Mesendoderm (in vitro differentiated cells): Measurements from ENCODE around the gene AMER1.
A peak's percentile ranks its signal among the peaks of the same experiment; 100 is the strongest.

Experiments
- DNase-seq: peaks from one replicate; pipeline ENCODE4 v3.0.0; 2013
- H2AK5ac ChIP-seq: 2 replicates; pipeline ENCODE4 v1.6.1; 2013; ENCODE audit warnings: low read length, inconsistent platforms
- H2BK120ac ChIP-seq: 2 replicates; pipeline ENCODE4 v1.6.1; 2013; ENCODE audit warnings: low read depth, mild to moderate bottlenecking, low read length, moderate library complexity, mixed read lengths
- H2BK15ac ChIP-seq: replicated peaks from 2 replicates; pipeline ENCODE4 v1.6.1; 2013; ENCODE audit warnings: low read depth, mild to moderate bottlenecking, moderate library complexity
- H2BK5ac ChIP-seq: 2 replicates; pipeline ENCODE4 v1.6.1; 2013; ENCODE audit warnings: low read length, inconsistent platforms
- H3K18ac ChIP-seq: 2 replicates; pipeline ENCODE4 v1.6.1; 2013; ENCODE audit warnings: mild to moderate bottlenecking, low read length, mixed read lengths
- H3K23ac ChIP-seq: one replicate; pipeline ENCODE4 v1.6.1; 2013; ENCODE audit warnings: low read length
- H3K27ac ChIP-seq: 2 replicates; pipeline ENCODE4 v1.5.1; 2013; ENCODE audit warnings: low read depth, mild to moderate bottlenecking, inconsistent platforms, low read length, moderate library complexity
- H3K27me3 ChIP-seq: 2 replicates; pipeline ENCODE4 v1.6.1; 2013; ENCODE audit warnings: low read length, control low read depth, mild to moderate bottlenecking, inconsistent platforms; ENCODE audit not compliant: insufficient read depth, poor library complexity
- H3K36me3 ChIP-seq: 2 replicates; pipeline ENCODE4 v1.6.1; 2013; ENCODE audit warnings: low read length, inconsistent platforms; ENCODE audit not compliant: control insufficient read depth, insufficient read depth
- H3K4ac ChIP-seq: one replicate; pipeline ENCODE4 v1.6.1; 2013; ENCODE audit warnings: low read depth, mild to moderate bottlenecking, low read length, moderate library complexity
- H3K4me1 ChIP-seq: 2 replicates; pipeline ENCODE4 v1.6.1; 2013; ENCODE audit warnings: low read depth, low read length, inconsistent platforms; ENCODE audit not compliant: control insufficient read depth
- H3K4me2 ChIP-seq: 2 replicates; pipeline ENCODE4 v1.6.1; 2013; ENCODE audit warnings: low read length
- H3K4me3 ChIP-seq: 2 replicates; pipeline ENCODE4 v1.5.1; 2013; ENCODE audit warnings: mild to moderate bottlenecking, low read length
- H3K56ac ChIP-seq: one replicate; pipeline ENCODE4 v1.6.1; 2013; ENCODE audit warnings: low read length
- H3K79me1 ChIP-seq: 2 replicates; pipeline ENCODE4 v1.6.1; 2013; ENCODE audit warnings: low read length, inconsistent platforms
- H3K79me2 ChIP-seq: 2 replicates; pipeline ENCODE4 v1.6.1; 2013; ENCODE audit warnings: mild to moderate bottlenecking, low read length; ENCODE audit not compliant: control insufficient read depth, insufficient read depth
- H3K9ac ChIP-seq: 2 replicates; pipeline ENCODE4 v1.6.1; 2013; ENCODE audit warnings: low read length, inconsistent platforms
- H4K5ac ChIP-seq: one replicate; pipeline ENCODE4 v1.6.1; 2013; ENCODE audit warnings: low read length
- H4K8ac ChIP-seq: one replicate; pipeline ENCODE4 v1.6.1; 2013; ENCODE audit warnings: low read depth, mild to moderate bottlenecking, control low read depth, low read length, moderate library complexity
- WGBS: extraction: QIAGEN DNeasy Blood & Tissue Kit; methylation state at CpG from one replicate; pipeline ENCODE4 v1.1.7; 2013; ENCODE audit warnings: low lambda C conversion rate, missing lambda C conversion rate; ENCODE audit not compliant: insufficient coverage; ENCODE audit errors: extremely low coverage; 5-methylcytosine and 5-hydroxymethylcytosine counted together

Gene AMER1

DNA sequence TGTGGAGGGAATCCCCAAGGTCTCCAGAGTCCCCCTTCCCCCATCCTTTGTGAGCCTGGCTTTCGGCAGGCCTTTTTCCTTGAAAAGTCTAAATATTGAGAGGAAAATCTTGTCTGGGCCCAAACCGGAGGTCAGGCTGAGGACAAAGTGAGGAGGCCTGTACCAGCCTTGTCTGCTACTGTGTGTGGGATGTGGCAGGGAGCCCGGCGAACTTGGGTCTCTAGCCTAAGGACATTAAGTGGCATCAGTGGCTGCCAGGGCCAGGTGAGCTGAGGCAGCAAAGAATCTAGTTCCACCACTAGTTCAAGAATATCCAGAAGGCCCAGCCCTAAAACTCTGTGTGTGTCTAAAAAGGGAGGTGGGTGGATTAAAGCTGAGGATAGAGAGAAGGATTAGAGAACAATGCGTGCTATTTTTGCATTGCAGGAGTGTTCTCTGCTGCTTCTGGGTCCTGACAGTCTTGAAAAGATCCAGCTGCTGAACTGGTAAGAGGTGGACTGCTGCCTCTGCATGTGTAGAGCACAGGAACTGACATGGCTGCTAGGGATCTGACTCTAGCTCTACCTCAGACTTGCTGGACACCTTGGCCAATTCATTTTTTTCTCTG, 1.2 kb upstream of the AMER1 start:
- DNase-seq, result no peak
- H3K4me1 ChIP-seq, result no peaks in the 10 kb centered on the region
- no peaks in the 10 kb centered on the region for H3K27me3 ChIP-seq
- H3K4me2 ChIP-seq, result no peak overlapping the region
- no peak overlapping the region for H2AK5ac ChIP-seq
- peak overlapping the region; percentile 44 for H3K27ac ChIP-seq
- peak overlapping the region; percentile 85 for H3K56ac ChIP-seq
- H3K4me3 ChIP-seq, result no peak overlapping the region
- no peak overlapping the region for H3K4ac ChIP-seq
- H2BK15ac ChIP-seq, result no peak overlapping the region
- no peak overlapping the region for H3K18ac ChIP-seq
- H2BK5ac ChIP-seq, result no peak overlapping the region
- H2BK120ac ChIP-seq, result no peak overlapping the region
- no peaks in the 10 kb centered on the region for H3K36me3 ChIP-seq
- no peaks in the 10 kb centered on the region for H3K79me2 ChIP-seq
- no peaks in the 10 kb centered on the region for H3K79me1 ChIP-seq
- peak overlapping the region; percentile 72 for H3K9ac ChIP-seq
- no peak overlapping the region for H3K23ac ChIP-seq
- no peak overlapping the region for H4K5ac ChIP-seq
- no peak overlapping the region for H4K8ac ChIP-seq
- no CpG with 5 or more reads among the region's 5 CpGs for WGBS

GRCh38 chrX:64205735-64206501, 410 bp upstream of the AMER1 start:
- Histone ChIP-seq H2AK5ac (no peak overlapping the region), H3K56ac (peak overlapping the region; percentile 85), H3K4me1 (no peaks in the 10 kb centered on the region), H3K18ac (peak overlapping the region; percentile 96), H2BK15ac (no peak overlapping the region), H3K4me2 (peak overlapping the region; percentile 29), H2BK5ac (no peak overlapping the region), H3K4me3 (peak overlapping the region; percentile 28), H2BK120ac (no peak overlapping the region), H3K23ac (no peak overlapping the region), H4K5ac (no peak overlapping the region), H3K27ac (peak overlapping the region; percentile 44), H3K27me3 (no peaks in the 10 kb centered on the region), H3K79me1 (no peaks in the 10 kb centered on the region), H3K79me2 (no peaks in the 10 kb centered on the region), H3K9ac (peak overlapping the region; percentile 72), H3K4ac (no peak overlapping the region), H4K8ac (no peak overlapping the region), H3K36me3 (no peaks in the 10 kb centered on the region)
- WGBS, result no CpG with 5 or more reads among the region's 45 CpGs
- peak; percentile 94 for DNase-seq

DNA sequence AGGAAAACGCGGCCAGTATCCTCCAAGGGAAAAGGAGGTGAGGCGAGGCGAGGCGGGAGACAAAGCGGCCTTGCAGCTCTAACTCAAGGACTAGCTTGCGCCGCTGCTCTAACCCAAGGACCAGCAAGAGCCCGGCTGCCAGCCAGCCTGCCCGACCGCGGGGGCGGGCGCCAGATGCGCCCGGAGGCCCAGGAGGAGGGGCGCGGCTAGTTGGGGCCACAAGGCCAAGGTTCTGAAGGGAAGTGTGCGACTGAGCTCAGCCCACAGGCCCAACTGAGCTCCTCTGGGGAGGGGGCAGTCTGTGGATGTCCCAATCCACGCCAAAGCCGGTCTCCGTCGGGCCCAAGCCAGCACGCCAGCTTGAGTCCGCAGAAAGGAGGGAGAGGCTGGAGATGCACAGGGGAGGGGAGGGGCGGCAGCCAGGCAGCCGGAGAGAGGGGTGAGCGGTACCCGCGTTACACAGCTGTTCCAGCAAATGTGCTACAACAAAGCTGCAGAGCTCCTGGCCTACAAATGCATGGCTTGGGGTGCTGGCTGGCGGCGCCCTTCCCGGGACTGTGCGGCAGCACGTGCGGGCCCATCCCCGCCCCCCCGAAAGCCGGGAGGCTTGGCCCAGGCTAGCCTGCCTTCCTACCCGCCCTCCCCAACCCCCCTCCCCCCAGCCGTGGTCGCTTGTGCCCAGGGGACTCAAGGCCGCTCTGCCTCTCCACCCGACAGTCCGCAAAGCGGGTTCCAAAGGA, 637 bp downstream of the AMER1 start:
- Histone ChIP-seq H3K27ac (no peak overlapping the region), H4K5ac (no peak overlapping the region), H3K79me1 (no peaks in the 10 kb centered on the region), H3K23ac (no peak overlapping the region), H3K9ac (peak overlapping the region; percentile 76), H3K18ac (no peak overlapping the region), H3K36me3 (no peaks in the 10 kb centered on the region), H2AK5ac (no peak overlapping the region), H2BK5ac (no peak overlapping the region), H4K8ac (no peak overlapping the region), H3K79me2 (no peaks in the 10 kb centered on the region), H2BK15ac (no peak overlapping the region), H3K4me1 (no peaks in the 10 kb centered on the region), H3K27me3 (no peaks in the 10 kb centered on the region), H3K4ac (no peak overlapping the region), H3K4me2 (peak overlapping the region; percentile 52), H3K56ac (peak overlapping the region; percentile 85), H2BK120ac (no peak overlapping the region), H3K4me3 (peak overlapping the region; percentile 44)
- DNase-seq, result peak; percentile 52
- WGBS, result no CpG with 5 or more reads among the region's 46 CpGs

DNA sequence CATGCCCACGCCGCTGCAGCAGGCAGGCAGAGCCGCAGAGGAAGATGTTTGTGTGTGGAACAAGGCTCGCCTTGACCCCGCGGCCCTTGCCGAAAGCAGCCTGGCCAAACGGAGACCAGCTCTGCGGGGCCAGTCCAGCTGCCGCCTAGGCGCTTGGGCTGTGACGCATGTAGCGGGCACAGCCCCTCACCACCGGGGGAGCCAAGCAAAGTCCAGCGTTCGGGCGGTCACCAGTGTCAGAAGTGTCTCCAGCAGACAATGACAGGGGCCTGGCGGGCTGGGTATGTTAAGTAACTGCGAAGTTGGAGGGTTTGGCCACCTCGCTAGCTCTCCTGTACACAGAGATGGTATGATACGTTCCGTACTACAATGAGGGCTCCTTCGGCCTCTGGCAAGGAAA, 1.3 kb downstream of the AMER1 start:
- Histone ChIP-seq H3K4me3 (peak overlapping the region; percentile 44), H2AK5ac (no peak overlapping the region), H2BK15ac (no peak overlapping the region), H4K8ac (no peak overlapping the region), H2BK120ac (no peak overlapping the region), H3K9ac (peak overlapping the region; percentile 76), H3K23ac (no peak overlapping the region), H3K79me1 (no peaks in the 10 kb centered on the region), H3K4me1 (no peaks in the 10 kb centered on the region), H3K27me3 (no peaks in the 10 kb centered on the region), H3K36me3 (no peaks in the 10 kb centered on the region), H3K18ac (no peak overlapping the region), H3K4ac (no peak overlapping the region), H2BK5ac (no peak overlapping the region), H3K56ac (peak overlapping the region; percentile 76), H3K4me2 (peak overlapping the region; percentile 52), H3K27ac (no peak overlapping the region), H3K79me2 (no peaks in the 10 kb centered on the region), H4K5ac (no peak overlapping the region)
- no CpG with 5 or more reads among the region's 23 CpGs for WGBS
- peak; percentile 4 for DNase-seq

- no peak overlapping the region for H4K5ac ChIP-seq
- DNase-seq, result no peak
- H3K4me3 ChIP-seq, result no peak overlapping the region
- H3K56ac ChIP-seq, result no peak overlapping the region
- H3K4me1 ChIP-seq, result no peaks in the 10 kb centered on the region
- no peak overlapping the region for H2AK5ac ChIP-seq
- no peaks in the 10 kb centered on the region for H3K27me3 ChIP-seq
- no peak overlapping the region for H3K9ac ChIP-seq
- H3K23ac ChIP-seq, result no peak overlapping the region
- no peak overlapping the region for H2BK5ac ChIP-seq
- no peaks in the 10 kb centered on the region for H3K36me3 ChIP-seq
- H3K79me2 ChIP-seq, result no peaks in the 10 kb centered on the region
- H2BK15ac ChIP-seq, result no peak overlapping the region
- no peak overlapping the region for H3K27ac ChIP-seq
- H2BK120ac ChIP-seq, result no peak overlapping the region
- H3K79me1 ChIP-seq, result no peaks in the 10 kb centered on the region
- no peak overlapping the region for H3K4ac ChIP-seq
- H3K4me2 ChIP-seq, result no peak overlapping the region
- no CpG with 5 or more reads among the region's 2 CpGs for WGBS
- no peak overlapping the region for H3K18ac ChIP-seq
- no peak overlapping the region for H4K8ac ChIP-seq
Observed at GRCh38 chrX:64202808-64203325, 2.6 kb downstream of the AMER1 start.
